Lower lobe of right lung (tissue), 2 donors: ENCODE results near the gene KIF13A. TPM values are rescaled to one million over a fixed set of nuclear protein-coding genes. Genes with fewer than 3 reads are reported as not detected.
"Not testable (repeated sequence)": the region's sequence is repeated elsewhere in the genome, so short reads cannot be mapped to it uniquely, and the experiment has no call there.

Experiments
- ATAC-seq, 2 donors: fragments of 200-7000 bp; cut with Tn5 transposase; one replicate each; pipeline ENCODE4 v1.9.1; 2020 to 2022; ENCODE audit warnings: mild to moderate bottlenecking in 2 of 2, moderate library complexity in 2 of 2
- DNase-seq: peaks from one replicate; pipeline ENCODE4 v3.0.0-alpha.2; 2020
- H3K27ac ChIP-seq: fragments of 200-600 bp; one replicate; pipeline ENCODE4 v1.8.0; 2022
- H3K27me3 ChIP-seq: fragments of 200-600 bp; one replicate; pipeline ENCODE4 v1.8.0; 2022; ENCODE audit warnings: low read depth
- H3K36me3 ChIP-seq: fragments of 200-600 bp; one replicate; pipeline ENCODE4 v1.8.0; 2022; ENCODE audit warnings: mild to moderate bottlenecking
- H3K4me1 ChIP-seq: fragments of 200-600 bp; one replicate; pipeline ENCODE4 v1.8.0; 2022
- H3K4me3 ChIP-seq: fragments of 200-600 bp; one replicate; pipeline ENCODE4 v1.8.0; 2022; ENCODE audit warnings: mild to moderate bottlenecking
- H3K9me3 ChIP-seq: fragments of 200-600 bp; one replicate; pipeline ENCODE4 v1.8.0; 2022
- CTCF ChIP-seq: fragments of 200-600 bp; IDR thresholded peaks from one replicate; pipeline ENCODE4 v1.8.0; 2022; ENCODE audit warnings: antibody characterized with exemption, mild to moderate bottlenecking
- intact Hi-C: fragments of 100-400 bp; cut with DNase I; formaldehyde crosslinking; loops from one replicate; pipeline ENCODE4 v1.11.0; 2022
- total RNA-seq: library from RNA; stranded (reverse); fragmentation: NEBNext Ultra II Directional; extraction: Animal tissue kit (Norgen Biotek cat#: 25700); gene quantifications from one replicate; pipeline ENCODE4 v1.2.1, GENCODE V29; 2021
- donor health status: DM: no; HTN: yes; CAD: no; lungs with severe emphysema.

The KIF13A gene
- total RNA-seq, 1 donor from 2014 or later = 55.2 TPM

GRCh38 chr6:17737704-17738252 is 249.7 kb downstream of the KIF13A start:
- H3K9me3 ChIP-seq = peaks cover 24% of the 10 kb centered on the region
- ATAC-seq (no peak), DNase-seq (no peak)
- no peak overlapping the region for H3K27ac ChIP-seq
- no peaks in the 10 kb centered on the region for H3K36me3 ChIP-seq
- H3K4me3 ChIP-seq = no peak overlapping the region
- no peaks in the 10 kb centered on the region for H3K4me1 ChIP-seq
- intact Hi-C loops = no loop called here
- H3K27me3 ChIP-seq = no peaks in the 10 kb centered on the region
- TF ChIP-seq CTCF = no peak

- H3K36me3 ChIP-seq, ATAC-seq, H3K4me1 ChIP-seq, DNase-seq, H3K4me3 ChIP-seq, H3K27ac ChIP-seq, intact Hi-C loops, H3K27me3 ChIP-seq: not testable (repeated sequence)
- H3K9me3 ChIP-seq = peaks cover 24% of the 10 kb centered on the region
Observed at GRCh38 chr6:17735311-17735710, 252.1 kb downstream of the KIF13A start.

GRCh38 chr6:17730078-17730704 is 257.2 kb downstream of the KIF13A start:
- Histone ChIP-seq H3K4me3 (no peak overlapping the region), H3K9me3 (no peaks in the 10 kb centered on the region), H3K27me3 (no peaks in the 10 kb centered on the region), H3K36me3 (no peaks in the 10 kb centered on the region), H3K4me1 (peaks cover 3% of the 10 kb centered on the region), H3K27ac (no peak overlapping the region)
- intact Hi-C loops = no loop called here
- DNase-seq (no peak), ATAC-seq (no peak)
- no peak for TF ChIP-seq CTCF

- no peaks in the 10 kb centered on the region for H3K9me3 ChIP-seq
- no peaks in the 10 kb centered on the region for H3K27me3 ChIP-seq
- H3K4me1 ChIP-seq = peaks cover 6% of the 10 kb centered on the region
- H3K36me3 ChIP-seq = no peaks in the 10 kb centered on the region
- TF ChIP-seq CTCF = no peak
- no peak overlapping the region for H3K27ac ChIP-seq
- DNase-seq = no peak
- intact Hi-C loops = no loop called here
- ATAC-seq = no peak
- no peak overlapping the region for H3K4me3 ChIP-seq
Observed at GRCh38 chr6:17729223-17730077, 258.0 kb downstream of the KIF13A start.

GRCh38 chr6:17728551-17729222 is 258.7 kb downstream of the KIF13A start:
- no peaks in the 10 kb centered on the region for H3K36me3 ChIP-seq

More at GRCh38 chr6:17728551-17729222, 258.7 kb downstream of the KIF13A start:
- H3K9me3 ChIP-seq = no peaks in the 10 kb centered on the region
- no peak overlapping the region for H3K27ac ChIP-seq
- H3K27me3 ChIP-seq = no peaks in the 10 kb centered on the region
- H3K4me3 ChIP-seq = no peak overlapping the region
- DNase-seq = no peak
- H3K4me1 ChIP-seq = peaks cover 6% of the 10 kb centered on the region
- intact Hi-C loops = no loop called here
- TF ChIP-seq CTCF = no peak
- no peak for ATAC-seq
